Testis (tissue), 3 donors: ENCODE measurements around the gene GUCA2A. TPM values are rescaled to one million over a fixed set of nuclear protein-coding genes. Genes with fewer than 3 reads are reported as not detected.

Source experiments
- DNase-seq: peaks from one replicate; pipeline ENCODE4 v3.0.0-alpha.2; 2019
- H3K27ac ChIP-seq, 2 donors: fragments of 200-600 bp; sonication (generic); one replicate each; pipeline ENCODE4 v1.5.1; 2019
- H3K27me3 ChIP-seq: fragments of 200-600 bp; sonication (generic); one replicate; pipeline ENCODE4 v1.5.1; 2019
- H3K36me3 ChIP-seq: fragments of 200-600 bp; sonication (generic); one replicate; pipeline ENCODE4 v1.5.1; 2017; ENCODE audit warnings: low read depth; ENCODE audit errors: missing control alignments
- H3K4me1 ChIP-seq: fragments of 200-600 bp; sonication (generic); one replicate; pipeline ENCODE4 v1.5.1; 2019
- H3K4me3 ChIP-seq, 2 donors: fragments of 200-600 bp; sonication (generic); one replicate each; pipeline ENCODE4 v1.5.1; 2017 to 2019
- H3K9me3 ChIP-seq: fragments of 200-600 bp; sonication (generic); one replicate; pipeline ENCODE4 v1.5.1; 2017
- CTCF ChIP-seq, 3 experiments: fragments of 450-650 bp in 2 of 3; fragments of 200-600 bp in 1 of 3; sonication (generic) in 1 of 3; IDR thresholded peaks; one replicate each; pipeline ENCODE4 v1.5.1; 2016 to 2019; ENCODE audit warnings: antibody characterized with exemption in 3 of 3, mild to moderate bottlenecking in 2 of 3, moderate library complexity in 1 of 3
- POLR2A ChIP-seq: fragments of 450-650 bp; IDR thresholded peaks from one replicate; pipeline ENCODE4 v1.6.1; 2017; ENCODE audit warnings: antibody characterized with exemption, mild to moderate bottlenecking, moderate library complexity
- WGBS, 2 donors: methylation state at CpG; one replicate each; pipeline ENCODE4 v1.1.5; 2018; 5-methylcytosine and 5-hydroxymethylcytosine counted together
- intact Hi-C: fragments of 100-400 bp; cut with DNase I; formaldehyde crosslinking; loops from one replicate; pipeline ENCODE4 v1.15.1; 2023; ENCODE audit warnings: low total_unique reads
- polyA plus RNA-seq: library from polyadenylated mRNA; stranded (reverse); fragments of 350-450 nt; fragmentation: Illumina TruSeq; extraction: RNeasy Lipid Tissue Mini Kit (QIAGEN cat#74804); gene quantifications from one replicate; pipeline ENCODE4 v1.2.3, GENCODE V29; 2014; ENCODE audit warnings: low read depth, low replicate concordance; ENCODE audit not compliant: insufficient read depth
- total RNA-seq, 2 donors: library from RNA; depleted of rRNA; stranded (reverse); fragments of >200 nt; gene quantifications; one replicate each; pipeline ENCODE4 v1.2.3, GENCODE V29; 2016

The GUCA2A gene
- total and polyA plus RNA-seq, 3 donors from 2014 or later: not detected

- H3K27ac ChIP-seq: no peak overlapping the region
- no peaks in the 10 kb centered on the region for H3K27me3 ChIP-seq
- intact Hi-C loops: no loop called here
- H3K4me1 ChIP-seq: no peaks in the 10 kb centered on the region
- 82 to 83% methylated on average over 5 of the region's 5 CpGs for WGBS, 2 donors
- no peak for DNase-seq
- no peak overlapping the region for H3K4me3 ChIP-seq
- no peaks in the 10 kb centered on the region for H3K36me3 ChIP-seq
- TF ChIP-seq CTCF (IDR thresholded peaks at IDR 0.05) (no peak), POLR2A (no peak)
- H3K9me3 ChIP-seq: no peaks in the 10 kb centered on the region
Measured at GRCh38 chr1:42114229-42114628, 50.3 kb downstream of the GUCA2A start.

Other genes starting within 250 kb of the GUCA2A start
- gene HIVEP3, start 245.8 kb downstream of the GUCA2A start, total RNA-seq: 1 to 10 TPM; 4.8 to 7.2 TPM
- 7.3 TPM for gene HIVEP3, start 245.8 kb downstream of the GUCA2A start, polyA plus RNA-seq
- not detected for gene GUCA2B, start 11.3 kb downstream of the GUCA2A start, total RNA-seq
- not detected for gene GUCA2B, start 11.3 kb downstream of the GUCA2A start, polyA plus RNA-seq
- 10 to 100 TPM; 64.4 to 80.1 TPM for gene FOXJ3, start 170.5 kb upstream of the GUCA2A start, total RNA-seq
- 38.9 TPM for gene FOXJ3, start 170.5 kb upstream of the GUCA2A start, polyA plus RNA-seq
- 1 to 10 TPM; 2.4 to 2.6 TPM for gene RIMKLA, start 216.0 kb upstream of the GUCA2A start, total RNA-seq
- 2.2 TPM for gene RIMKLA, start 216.0 kb upstream of the GUCA2A start, polyA plus RNA-seq